ENCODE results near the gene POP4. TPM values are rescaled to one million over a fixed set of nuclear protein-coding genes. Genes with fewer than 3 reads are reported as not detected.

POP4 gene
- total and polyA plus RNA-seq, 2 of the 8 experiments (the other 6 are each of a cell fraction or from before 2014, with no cell fraction given) = 29.1 to 41.5 TPM

GRCh38 chr19:29628661-29629385 is 22.7 kb downstream of the POP4 start (continued):
- TF ChIP-seq CHD7 (IDR thresholded peaks at IDR 0.05; ENCODE audit: insufficient replicate concordance, low read length) (no peak), TCF12 (IDR thresholded peaks at IDR 0.05; ENCODE audit: low read depth, low read length) (no peak), KDM4A (IDR thresholded peaks at IDR 0.05; ENCODE audit: low read depth, low read length, severe bottlenecking) (no peak), BACH1 (IDR thresholded peaks at IDR 0.05; ENCODE audit: low read length) (no peak), RXRA (IDR thresholded peaks at IDR 0.05; ENCODE audit: insufficient read depth, low read depth, low read length) (no peak), ASH2L (IDR thresholded peaks at IDR 0.05; ENCODE audit: low read length) (no peak), CBX8 (IDR thresholded peaks at IDR 0.05; ENCODE audit: borderline replicate concordance, low read depth, low read length) (no peak), CHD2 (IDR thresholded peaks at IDR 0.05; ENCODE audit: low read length) (no peak), SUZ12 (IDR thresholded peaks at IDR 0.05; ENCODE audit: low read length) (no peak), CEBPB (IDR thresholded peaks at IDR 0.05; ENCODE audit: low read depth, low read length) (no peak)
